Colonic mucosa (tissue), 4 donors: ENCODE results near the gene ATL1. TPM values are rescaled to one million over a fixed set of nuclear protein-coding genes. Genes with fewer than 3 reads are reported as not detected.
A peak's percentile ranks its signal among the peaks of the same experiment; 100 is the strongest.

ENCODE experiments used
- DNase-seq: peaks from one replicate; pipeline ENCODE4 v3.0.0-alpha.2; 2020
- H3K27ac ChIP-seq: fragments of 200-600 bp; one replicate; pipeline ENCODE4 v1.8.0; 2021
- H3K27me3 ChIP-seq: fragments of 200-600 bp; one replicate; pipeline ENCODE4 v1.8.0; 2021
- H3K36me3 ChIP-seq: fragments of 200-600 bp; one replicate; pipeline ENCODE4 v1.8.0; 2021
- H3K4me1 ChIP-seq: fragments of 200-600 bp; one replicate; pipeline ENCODE4 v1.8.0; 2021; ENCODE audit warnings: mild to moderate bottlenecking
- H3K4me3 ChIP-seq: fragments of 200-600 bp; one replicate; pipeline ENCODE4 v1.8.0; 2021
- H3K9ac ChIP-seq, 2 donors: one replicate each; pipeline ENCODE4 v1.7.0; 2013; ENCODE audit warnings: control low read depth in 2 of 2, low read depth in 2 of 2, low read length in 2 of 2
- H3K9me3 ChIP-seq: fragments of 200-600 bp; one replicate; pipeline ENCODE4 v1.8.0; 2021
- CTCF ChIP-seq: fragments of 200-600 bp; IDR thresholded peaks from one replicate; pipeline ENCODE4 v1.8.0; 2022; ENCODE audit warnings: antibody characterized with exemption, mild to moderate bottlenecking
- intact Hi-C: fragments of 100-400 bp; cut with DNase I; formaldehyde crosslinking; loops from one replicate; pipeline ENCODE4 v1.14.1; 2022
- total RNA-seq, 2 donors: library from RNA; stranded (reverse); fragmentation: NEBNext Ultra II Directional in 1 of 2; extraction: Animal tissue kit (Norgen Biotek cat#: 25700) in 1 of 2; gene quantifications; one replicate each; pipeline ENCODE4 v1.2.1, GENCODE V29; 2021
- donor health status: healthy.
- donor health status: DM: no; HTN: no; CAD: no.
- donor health status: DM: no; HTN: no; CAD: no.

Gene ATL1
- total RNA-seq, 2 donors from 2014 or later, result 4.3 to 11.9 TPM

- no peak overlapping the region for H3K9ac ChIP-seq
Observed at GRCh38 chr14:50529288-50530179, 30.4 kb upstream of the ATL1 start.

GRCh38 chr14:50530358-50530757, 29.6 kb upstream of the ATL1 start:
- no peak for TF ChIP-seq CTCF
- Histone ChIP-seq H3K36me3 (no peaks in the 10 kb centered on the region), H3K27me3 (no peaks in the 10 kb centered on the region), H3K9ac (no peak overlapping the region), H3K27ac (no peak overlapping the region), H3K4me1 (no peaks in the 10 kb centered on the region), H3K9me3 (no peaks in the 10 kb centered on the region), H3K4me3 (no peak overlapping the region)
- intact Hi-C loops, result no loop called here
- no peak for DNase-seq

More at GRCh38 chr14:50529288-50530179, 30.4 kb upstream of the ATL1 start:
- no peak overlapping the region for H3K27ac ChIP-seq
- DNase-seq, result no peak
- no peak for TF ChIP-seq CTCF
- H3K36me3 ChIP-seq, result no peaks in the 10 kb centered on the region
- no peak overlapping the region for H3K4me3 ChIP-seq
- H3K27me3 ChIP-seq, result no peaks in the 10 kb centered on the region
- H3K9me3 ChIP-seq, result no peaks in the 10 kb centered on the region
- intact Hi-C loops, result no loop called here
- no peaks in the 10 kb centered on the region for H3K4me1 ChIP-seq

GRCh38 chr14:50530794-50531365, 29.1 kb upstream of the ATL1 start:
- no peak for DNase-seq
- no peaks in the 10 kb centered on the region for H3K9me3 ChIP-seq
- H3K4me1 ChIP-seq, result no peaks in the 10 kb centered on the region
- no peaks in the 10 kb centered on the region for H3K36me3 ChIP-seq
- intact Hi-C loops, result no loop called here
- H3K4me3 ChIP-seq, result peak overlapping the region; percentile 95
- no peak for TF ChIP-seq CTCF
- H3K27ac ChIP-seq, result peak overlapping the region; percentile 99
- no peaks in the 10 kb centered on the region for H3K27me3 ChIP-seq
- peak overlapping the region in 1 of 2 donors; percentile 79 for H3K9ac ChIP-seq

GRCh38 chr14:50531595-50532501, 28.1 kb upstream of the ATL1 start:
- no peaks in the 10 kb centered on the region for H3K36me3 ChIP-seq
- H3K4me3 ChIP-seq, result peak overlapping the region; percentile 95
- peak overlapping the region; percentile 79 to 98 for H3K9ac ChIP-seq
- no peak for TF ChIP-seq CTCF
- intact Hi-C loops, result loop anchor here (2.0 kb wide), 1 partner anchor 211 kb away; no protein-coding TSS in a partner anchor
- no peaks in the 10 kb centered on the region for H3K4me1 ChIP-seq
- H3K27me3 ChIP-seq, result no peaks in the 10 kb centered on the region
- H3K9me3 ChIP-seq, result no peaks in the 10 kb centered on the region
- H3K27ac ChIP-seq, result peak overlapping the region; percentile 99
- DNase-seq, result peak; percentile 47
